Keratinocyte (primary cell): Measurements from ENCODE around the gene BLTP2.

Source experiments
- CTCF ChIP-seq, 3 experiments: IDR thresholded peaks in 1 of 3; conservative IDR thresholded peaks in 1 of 3; optimal IDR thresholded peaks in 1 of 3; 2 replicates in 2 of 3; 3 replicates in 1 of 3; pipeline versions ENCODE3 to v1.5.1; 2011; ENCODE audit warnings: low read length in 3 of 3, mild to moderate bottlenecking in 3 of 3, moderate library complexity in 2 of 3, control low read depth in 1 of 3, inconsistent platforms in 1 of 3; ENCODE audit not compliant: insufficient read depth in 2 of 3; ENCODE audit errors: extremely low read depth in 1 of 3
- EZH2 ChIP-seq: IDR thresholded peaks from one replicate; pipeline ENCODE4 v1.6.1; 2012; ENCODE audit warnings: inconsistent platforms, mild to moderate bottlenecking, low read length, moderate library complexity

- no peak for TF ChIP-seq CTCF (optimal IDR thresholded peaks at IDR 0.05 in 1 of 3, IDR thresholded peaks at IDR 0.05 in 1 of 3, conservative IDR thresholded peaks at IDR 0.05 in 1 of 3; ENCODE audit: extremely low read depth in 1 of 3, insufficient read depth in 2 of 3, low read length in 3 of 3)
- no peak for TF ChIP-seq EZH2
These were observed 46.6 kb downstream of the BLTP2 start for GRCh38 chr17:28598389-28598788.
